NCI-H1694 treated with DMSO at 0.1 percent for 48 hours (cell line): ENCODE measurements around the gene PSPH.
A peak's percentile ranks its signal among the peaks of the same experiment; 100 is the strongest.

ENCODE experiments used
- DNase-seq: peaks from one replicate; lab custom pipeline; 2025; lab: John Stamatoyannopoulos, UW

PSPH gene

DNA sequence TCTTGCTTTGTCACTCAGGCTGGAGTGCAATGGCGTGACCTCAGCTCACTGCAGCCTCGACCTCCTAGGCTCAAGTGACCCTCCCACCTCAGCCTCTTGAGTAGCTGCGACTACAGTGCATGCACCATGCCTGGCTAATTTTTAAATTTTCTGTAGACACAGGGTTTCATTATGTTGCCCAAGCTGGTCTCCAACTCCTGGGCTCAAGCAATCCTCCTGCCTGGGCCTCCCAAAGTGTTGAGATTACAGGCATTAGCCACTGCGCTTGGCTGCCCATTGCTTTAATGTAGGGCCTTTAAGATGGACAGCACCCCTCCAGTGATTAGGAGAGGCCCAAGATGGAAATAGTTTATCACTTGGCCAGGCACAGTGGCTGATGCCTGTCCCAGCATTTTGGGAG is 47.5 kb downstream of the PSPH start:
- no peak for DNase-seq

DNA sequence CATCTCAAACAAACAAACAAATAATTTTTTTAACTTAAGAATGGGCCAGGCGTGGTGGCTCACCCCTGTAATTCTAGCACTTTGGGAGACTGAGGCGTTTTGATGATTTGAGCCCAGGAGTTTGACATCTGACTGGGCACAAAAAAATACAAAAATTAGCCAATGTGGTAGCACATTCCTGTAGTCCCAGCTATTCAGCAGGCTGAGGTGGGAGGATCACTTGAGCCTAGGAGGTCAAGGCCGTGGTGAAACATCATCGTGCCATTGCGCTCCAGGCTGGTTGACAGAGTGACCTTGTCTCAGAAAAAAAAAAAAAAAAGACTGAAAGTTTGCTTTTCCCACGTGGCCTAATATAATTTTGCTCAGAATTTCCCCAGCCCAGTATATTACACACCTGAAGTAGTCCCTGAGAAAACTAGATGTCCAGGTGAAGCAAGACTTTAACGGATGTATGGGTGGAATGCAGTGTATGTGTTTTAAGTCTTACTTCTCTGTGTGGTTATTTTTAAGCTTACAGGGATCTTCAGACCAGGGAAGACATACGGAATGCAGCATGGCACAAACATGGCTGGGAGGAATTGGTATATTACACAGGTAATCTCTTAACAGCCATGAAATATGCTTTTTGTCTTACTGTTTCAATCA is 54.3 kb downstream of the PSPH start:
- DNase-seq: no peak

DNA sequence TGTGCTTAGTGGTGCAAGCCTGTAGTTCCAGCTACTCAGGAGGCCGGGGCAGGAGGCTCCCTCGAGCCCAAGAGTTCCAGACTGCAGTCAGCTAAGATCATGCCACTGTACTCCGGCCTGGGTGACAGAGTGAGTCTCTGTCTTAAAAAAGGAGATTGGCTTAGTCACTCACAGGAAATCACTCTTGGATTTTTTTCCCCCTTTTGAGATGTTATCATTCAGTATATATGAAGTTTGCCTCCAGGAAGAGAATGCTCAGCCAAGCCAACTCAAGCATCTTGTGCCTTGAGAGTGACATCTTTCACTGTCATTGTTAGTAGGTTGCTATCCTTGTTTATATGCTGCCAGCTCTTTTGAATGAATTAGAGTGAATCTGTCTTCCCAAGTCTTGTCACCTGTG is 58.9 kb downstream of the PSPH start:
- DNase-seq: no peak

DNA sequence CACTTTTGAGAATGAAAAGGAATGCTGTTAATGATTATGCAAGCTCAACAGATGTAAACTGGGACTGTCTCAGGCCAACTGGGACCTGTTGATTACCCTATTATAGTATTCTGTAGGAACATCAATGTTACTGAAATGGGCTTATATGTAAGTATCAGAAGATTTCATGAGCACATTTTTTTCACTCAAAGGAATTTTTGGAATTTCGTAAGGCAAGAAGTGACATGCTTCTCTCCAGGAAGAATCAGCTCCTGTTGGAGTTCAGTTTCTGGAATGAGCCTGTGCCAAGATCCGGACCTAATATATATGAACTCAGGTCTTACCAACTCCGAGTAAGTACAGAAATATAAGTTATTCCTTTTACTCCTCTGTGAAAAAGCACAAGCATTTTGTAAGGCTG is 67.7 kb downstream of the PSPH start:
- DNase-seq: no peak

DNA sequence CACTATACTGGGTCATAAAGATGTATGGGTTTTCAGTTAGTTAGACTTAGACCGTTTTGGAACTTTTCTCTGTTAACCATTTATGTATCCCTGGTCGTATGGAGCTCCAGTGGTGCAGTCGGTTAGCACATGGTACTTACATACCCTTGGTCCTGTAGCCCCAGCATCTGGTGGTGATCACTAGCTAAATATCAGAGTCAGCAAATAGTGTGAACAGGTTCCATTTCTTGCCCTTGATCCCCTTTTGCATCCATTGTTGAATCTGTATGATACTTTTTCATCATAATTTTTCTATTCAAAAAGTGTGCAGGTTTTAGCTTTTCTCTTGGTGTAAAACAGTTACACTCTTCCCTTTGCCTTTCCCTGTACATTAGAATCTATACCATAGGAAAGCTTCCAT is 71.0 kb downstream of the PSPH start:
- DNase-seq: no peak

DNA sequence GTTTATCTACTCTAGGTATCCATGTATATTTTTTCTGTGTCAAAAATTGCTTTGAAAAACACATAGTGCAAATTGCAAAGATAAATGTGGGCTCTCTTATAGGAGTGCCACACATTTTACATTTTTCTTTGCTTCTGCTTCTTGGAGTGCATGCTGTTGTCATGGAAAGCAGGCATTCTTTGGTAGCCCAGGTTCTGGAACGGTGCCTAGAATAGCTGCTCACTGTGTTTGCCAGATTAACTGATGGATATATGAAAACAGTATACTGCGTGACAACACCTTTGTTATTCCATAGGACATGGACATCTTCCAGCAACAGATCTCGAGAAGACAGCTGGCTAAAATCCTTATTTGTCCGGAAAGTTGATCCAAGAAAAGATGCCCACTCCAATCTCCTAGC is 73.4 kb downstream of the PSPH start:
- DNase-seq: peak; percentile 41

DNA sequence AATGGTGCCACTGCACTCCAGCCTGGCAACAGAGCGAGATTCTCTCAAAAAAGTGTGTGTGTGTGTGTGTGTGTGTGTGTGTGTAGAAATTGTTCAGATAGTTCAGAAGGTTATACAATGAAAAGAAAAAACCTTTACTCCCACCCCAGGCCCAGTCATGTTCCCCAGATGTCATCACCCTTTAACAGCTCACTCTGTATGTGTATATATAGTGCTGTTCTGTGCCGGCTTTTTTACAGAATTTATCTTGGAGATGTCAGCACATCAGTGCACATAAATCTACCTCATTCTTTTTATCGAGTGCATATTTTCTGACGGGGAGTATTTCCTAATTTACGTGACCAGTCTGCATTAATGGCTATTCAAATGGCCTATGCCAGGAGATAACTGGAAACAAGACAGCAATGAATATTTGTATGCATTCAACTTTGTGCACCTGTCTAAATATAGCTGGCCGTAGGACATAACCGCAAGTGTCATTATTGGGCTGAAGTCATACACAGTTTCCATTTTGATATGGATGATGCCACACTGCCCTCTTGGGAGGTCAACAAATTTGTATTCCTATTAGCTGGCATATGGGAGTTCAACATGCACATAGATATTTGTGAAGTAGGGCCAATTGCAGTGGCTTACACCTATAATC is 75.1 kb downstream of the PSPH start:
- no peak for DNase-seq

DNA sequence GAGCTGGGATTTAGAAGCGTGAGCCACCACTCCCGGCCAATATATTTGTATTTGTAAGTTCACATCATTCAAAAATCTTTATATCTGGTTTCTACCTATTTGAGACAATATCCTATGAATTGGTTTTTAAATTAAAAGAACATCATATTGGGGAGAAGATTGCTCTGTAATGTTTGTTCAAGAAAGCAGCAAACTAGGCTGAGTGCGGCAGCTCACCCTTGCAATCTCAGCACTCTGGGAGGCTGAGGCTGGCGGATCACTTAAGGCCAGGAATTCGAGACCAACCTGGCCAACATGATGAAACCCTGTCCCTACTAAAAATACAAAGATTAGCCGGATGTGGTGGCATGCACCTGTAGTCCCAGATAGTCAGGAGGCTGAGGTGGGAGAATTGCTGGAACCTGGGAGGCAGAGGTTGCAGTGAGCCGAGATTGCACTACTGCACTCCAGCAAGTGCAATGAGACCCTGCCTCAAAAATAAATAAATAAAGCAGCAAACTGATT is 77.4 kb downstream of the PSPH start:
- DNase-seq: no peak

DNA sequence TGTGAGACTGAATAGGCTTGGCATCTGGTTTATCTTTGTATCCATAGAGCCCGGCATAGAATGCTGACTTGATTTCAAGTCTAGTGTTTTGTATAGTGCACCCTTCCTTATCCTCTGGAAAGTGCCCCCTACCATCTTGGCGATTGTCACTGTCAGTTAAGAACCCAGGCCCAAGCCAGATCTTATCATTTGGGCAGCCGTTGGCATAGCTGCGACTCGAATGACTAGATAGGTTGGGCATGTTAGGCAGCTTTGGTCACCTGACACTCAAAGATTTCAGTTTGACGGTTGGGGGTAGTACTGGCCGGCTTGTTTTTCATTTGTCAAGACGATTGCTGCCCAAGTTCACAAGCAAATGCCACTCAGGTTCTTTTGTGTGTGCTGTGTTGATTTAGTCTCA is 80.3 kb downstream of the PSPH start:
- DNase-seq: no peak

DNA sequence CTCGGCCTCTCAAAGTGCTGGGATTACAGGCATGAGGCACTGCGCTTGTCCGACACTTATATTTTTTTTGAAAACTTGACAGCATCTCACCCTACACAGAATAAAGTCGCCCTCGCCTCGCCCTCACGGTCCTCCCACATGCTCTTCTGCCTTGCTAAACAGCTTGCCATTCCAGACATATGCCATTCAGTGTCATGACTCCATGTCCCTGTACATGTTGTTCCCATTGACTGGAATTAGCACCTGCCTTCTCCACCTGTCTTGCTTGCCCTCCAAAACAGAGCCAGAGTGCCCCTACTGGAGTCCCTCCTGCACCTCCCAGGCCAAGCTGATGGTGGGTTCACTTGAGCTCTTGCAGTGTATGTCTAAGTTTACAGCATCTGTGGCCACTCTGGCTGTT is 80.7 kb downstream of the PSPH start:
- no peak for DNase-seq

DNA sequence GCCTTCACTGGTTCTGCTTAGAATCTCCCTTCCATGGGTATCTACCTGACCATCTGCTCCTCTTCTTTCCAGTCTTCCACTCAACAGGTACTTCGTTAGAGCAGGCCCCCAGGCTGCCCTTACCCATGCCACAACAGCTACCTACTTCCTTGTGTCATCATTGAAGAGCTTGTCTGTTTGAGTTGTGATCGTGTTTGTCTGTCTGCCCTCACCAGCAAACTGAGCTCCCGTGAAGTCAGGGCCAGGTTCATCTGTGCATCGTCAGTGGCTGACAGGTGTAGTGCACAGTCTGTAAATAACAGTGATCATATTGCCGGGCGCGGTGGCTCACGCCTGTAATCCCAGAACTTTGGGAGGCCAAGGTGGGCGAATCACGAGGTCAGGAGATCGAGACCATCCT is 81.9 kb downstream of the PSPH start:
- DNase-seq: no peak

DNA sequence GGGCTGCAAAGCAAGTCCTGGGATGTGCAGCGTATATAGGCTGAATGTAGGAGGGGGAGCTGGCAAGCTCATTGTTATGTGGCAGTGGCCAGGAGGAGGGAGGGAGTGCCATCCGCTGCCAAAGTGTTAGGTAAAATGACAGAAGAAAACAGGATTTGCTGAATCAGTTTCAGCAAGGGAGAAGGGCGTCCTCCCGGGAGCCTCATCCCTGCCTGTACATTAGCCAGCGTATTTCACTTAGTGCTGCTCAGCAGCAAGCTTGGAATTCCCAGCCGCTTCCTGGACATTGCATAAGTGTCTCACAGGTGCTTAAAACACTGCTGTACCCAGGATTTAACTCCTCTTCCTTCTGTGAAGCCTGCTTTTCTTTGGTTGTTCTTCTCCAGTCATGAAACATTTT is 84.4 kb downstream of the PSPH start:
- no peak for DNase-seq

DNA sequence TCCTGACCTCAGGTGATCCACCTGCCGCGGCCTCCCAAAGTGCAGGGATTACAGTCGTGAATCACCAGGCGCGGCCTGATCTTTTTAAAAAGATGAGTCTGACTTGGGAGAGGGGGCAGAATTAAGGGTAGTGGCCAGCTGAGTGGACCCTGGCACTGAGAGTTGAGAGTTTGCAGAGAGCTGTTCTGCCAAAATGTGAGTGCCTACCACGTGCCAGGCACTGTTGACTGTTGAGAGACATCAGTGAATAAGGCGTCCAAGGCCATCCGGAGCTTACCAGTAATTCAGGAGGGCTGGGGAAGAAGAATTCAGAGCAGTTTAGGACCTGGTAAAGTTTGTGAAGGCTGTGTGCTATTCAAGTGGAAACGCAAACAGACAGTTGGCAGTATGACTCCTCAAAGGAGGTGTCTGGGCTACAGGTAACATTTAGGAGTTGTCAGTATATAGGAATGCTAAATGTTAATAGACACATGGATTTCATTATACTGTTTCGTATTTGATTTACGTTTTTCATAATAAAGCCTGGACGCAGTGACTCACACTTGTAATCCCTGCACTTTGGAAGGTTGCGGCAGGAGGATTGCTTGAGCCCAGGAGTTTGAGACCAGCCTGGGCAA is 85.3 kb downstream of the PSPH start:
- DNase-seq: no peak

DNA sequence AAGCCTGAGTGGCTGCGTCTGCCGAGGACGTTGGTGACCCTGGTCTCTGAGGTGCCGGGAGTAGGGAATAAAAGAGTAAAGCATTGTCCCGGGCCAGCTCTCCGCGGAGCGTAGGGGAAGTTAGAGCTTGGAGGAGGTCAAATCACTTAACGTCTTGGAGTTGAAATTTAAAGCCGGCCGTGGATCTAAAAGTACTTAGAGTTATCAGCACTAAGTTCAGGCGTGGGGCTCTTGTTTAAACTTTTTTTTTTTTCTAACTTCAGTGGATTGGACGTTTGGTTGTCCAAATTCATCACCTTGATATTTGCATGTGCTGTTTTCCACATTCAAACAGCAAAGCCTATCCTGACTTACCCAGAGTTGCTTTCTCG is 86.2 kb downstream of the PSPH start:
- no peak for DNase-seq

DNA sequence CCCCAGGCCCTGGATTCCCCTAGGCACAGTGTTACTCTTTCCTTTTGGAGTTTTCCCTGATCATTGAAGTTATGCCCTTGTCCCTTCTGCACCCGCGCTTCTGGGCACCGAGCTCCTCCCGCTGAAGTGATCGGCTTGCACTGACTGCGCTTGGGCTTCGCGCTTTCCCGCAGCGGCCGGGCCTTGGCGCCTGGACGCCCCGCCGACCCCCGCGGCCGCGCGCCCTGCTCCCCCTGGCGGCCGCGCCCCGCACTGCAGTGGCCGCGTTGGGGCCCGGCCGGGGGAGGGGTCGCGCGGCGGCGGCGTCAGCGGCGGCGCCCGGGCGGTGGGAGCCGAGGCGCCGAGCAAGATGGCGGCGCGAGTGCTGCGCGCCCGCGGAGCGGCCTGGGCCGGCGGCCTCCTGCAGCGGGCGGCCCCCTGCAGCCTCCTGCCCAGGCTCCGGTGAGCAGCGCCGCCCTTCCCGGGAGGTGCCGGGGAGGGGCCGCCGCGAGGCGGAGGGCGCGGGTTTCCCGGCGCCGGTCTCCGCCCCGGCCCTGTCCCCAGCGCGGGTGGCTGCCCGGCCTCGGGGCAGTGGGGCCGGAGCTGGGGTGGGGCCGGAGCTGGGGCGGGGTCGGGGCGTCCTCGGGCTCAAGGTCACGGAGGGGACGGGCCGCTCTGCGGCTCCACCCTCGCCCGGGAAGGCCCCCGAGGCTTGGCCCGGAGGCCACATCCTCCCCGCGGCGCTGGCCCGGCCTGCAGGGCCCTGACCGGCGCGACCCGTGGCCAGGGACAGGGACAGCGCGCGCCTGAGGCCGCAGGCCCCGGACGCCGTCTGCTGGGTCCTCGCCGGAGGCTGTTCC is 86.8 kb downstream of the PSPH start, which contains the start of gene NIPSNAP2:
TSS of gene NIPSNAP2 (plus strand) at position 325 of the 839 bp plus-strand sequence. CDS start at position 350, 25 bp downstream.
- DNase-seq: peak; percentile 36

DNA sequence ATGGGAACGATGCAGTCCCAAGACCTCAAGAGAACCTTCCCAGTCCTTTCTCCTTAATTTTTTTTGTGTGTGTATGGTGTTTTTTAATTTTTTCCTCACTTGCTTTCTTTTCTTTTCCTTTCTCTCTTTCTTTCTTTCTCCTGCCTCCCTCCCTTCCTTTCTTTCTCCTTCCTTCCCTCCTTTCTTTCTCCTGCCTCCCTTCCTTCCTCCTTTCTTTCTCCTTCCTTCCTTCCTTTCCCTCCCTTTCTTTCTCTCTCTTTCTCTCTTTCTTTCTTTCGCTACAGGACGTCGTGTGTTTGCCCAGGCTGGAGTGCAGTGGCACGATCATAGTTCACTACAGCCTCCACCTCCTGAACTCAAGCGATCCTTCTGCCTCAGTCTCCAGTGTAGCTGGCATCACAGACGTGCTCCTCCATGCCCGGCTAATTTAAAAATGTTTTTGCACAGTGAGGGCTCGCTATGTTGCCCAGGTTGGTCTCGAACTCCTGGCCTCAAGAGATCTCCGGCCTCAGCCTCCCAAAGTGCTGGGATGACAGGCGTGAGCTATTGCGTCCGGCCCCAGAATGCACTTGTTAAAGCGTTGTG is 87.6 kb downstream of the PSPH start:
- DNase-seq: no peak

DNA sequence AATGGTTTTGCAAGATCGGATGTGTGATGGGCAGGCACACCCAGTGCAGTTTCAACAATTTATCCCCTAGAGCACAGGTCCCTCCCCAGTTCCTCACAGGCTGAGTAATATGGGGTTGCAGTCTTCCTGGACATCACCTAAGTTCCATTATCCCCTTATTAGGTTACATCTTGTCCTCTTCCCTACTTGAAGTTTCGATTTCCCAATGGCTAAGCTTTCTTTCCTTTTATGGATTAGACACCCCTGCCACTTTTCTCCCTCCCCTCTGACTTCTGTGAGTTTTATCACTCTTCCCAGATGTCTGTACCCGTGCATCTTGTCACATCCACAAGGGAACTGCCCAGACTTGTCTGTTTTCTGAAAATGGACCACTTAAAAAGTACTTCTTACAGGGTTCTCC is 89.2 kb downstream of the PSPH start:
- DNase-seq: no peak
